Trophoblast cell (in vitro differentiated cells and primary cell): ENCODE results near the gene FGD5.

Source experiments
- DNase-seq, 2 donors: peaks; one replicate each; pipeline ENCODE4 v3.0.0-alpha.2; 2016
- H2AFZ ChIP-seq: 2 replicates; pipeline ENCODE4 v1.6.1; 2013; ENCODE audit warnings: low read length, moderate library complexity, mild to moderate bottlenecking; ENCODE audit not compliant: insufficient read depth, poor library complexity
- H2AK5ac ChIP-seq: 2 replicates; pipeline ENCODE4 v1.6.1; 2013; ENCODE audit warnings: mild to moderate bottlenecking, low read length
- H2BK120ac ChIP-seq: 2 replicates; pipeline ENCODE4 v1.6.1; 2013; ENCODE audit warnings: low read length, mild to moderate bottlenecking, moderate library complexity; ENCODE audit not compliant: insufficient read depth, poor library complexity
- H2BK12ac ChIP-seq: 2 replicates; pipeline ENCODE4 v1.6.1; 2013; ENCODE audit warnings: mild to moderate bottlenecking, low read length, moderate library complexity
- H2BK5ac ChIP-seq: 2 replicates; pipeline ENCODE4 v1.6.1; 2013; ENCODE audit warnings: low read length, low read depth, moderate library complexity, mild to moderate bottlenecking; ENCODE audit not compliant: poor library complexity
- H3K14ac ChIP-seq: 2 replicates; pipeline ENCODE4 v1.6.1; 2013; ENCODE audit warnings: mild to moderate bottlenecking, low read length
- H3K18ac ChIP-seq: 2 replicates; pipeline ENCODE4 v1.6.1; 2013; ENCODE audit warnings: mild to moderate bottlenecking, low read length
- H3K23ac ChIP-seq: 2 replicates; pipeline ENCODE4 v1.6.1; 2013; ENCODE audit warnings: low read length
- H3K27ac ChIP-seq: 2 replicates; pipeline ENCODE4 v1.5.1; 2013; ENCODE audit warnings: low read depth, mild to moderate bottlenecking, inconsistent platforms, low read length, moderate library complexity
- H3K27me3 ChIP-seq: 2 replicates; pipeline ENCODE4 v1.6.1; 2013; ENCODE audit warnings: inconsistent platforms, mild to moderate bottlenecking, low read length, moderate library complexity; ENCODE audit not compliant: insufficient read depth
- H3K36me3 ChIP-seq, 2 experiments: 1 replicate in 1 of 2; 2 replicates in 1 of 2; pipeline ENCODE4 v1.6.1; 2013; ENCODE audit warnings: low read length in 2 of 2, mild to moderate bottlenecking in 2 of 2, moderate library complexity in 1 of 2; ENCODE audit not compliant: insufficient read depth in 2 of 2, control insufficient read depth in 1 of 2
- H3K4ac ChIP-seq: 2 replicates; pipeline ENCODE4 v1.6.1; 2013; ENCODE audit warnings: low read depth, mild to moderate bottlenecking, low read length, moderate library complexity
- H3K4me1 ChIP-seq, 2 experiments: 1 replicate in 1 of 2; 2 replicates in 1 of 2; pipeline ENCODE4 v1.6.1; 2013; ENCODE audit warnings: low read length in 2 of 2, mild to moderate bottlenecking in 2 of 2, moderate library complexity in 1 of 2; ENCODE audit not compliant: insufficient read depth in 2 of 2, control insufficient read depth in 1 of 2
- H3K4me2 ChIP-seq: 2 replicates; pipeline ENCODE4 v1.6.1; 2013; ENCODE audit warnings: inconsistent platforms, mild to moderate bottlenecking, low read length, moderate library complexity
- H3K4me3 ChIP-seq: 2 replicates; pipeline ENCODE4 v1.5.1; 2013; ENCODE audit warnings: mild to moderate bottlenecking, low read depth, low read length, inconsistent platforms
- H3K79me1 ChIP-seq: one replicate; pipeline ENCODE4 v1.6.1; 2013; ENCODE audit warnings: low read length
- H3K79me2 ChIP-seq: 2 replicates; pipeline ENCODE4 v1.6.1; 2013; ENCODE audit warnings: low read length, mild to moderate bottlenecking; ENCODE audit not compliant: control insufficient read depth, insufficient read depth, poor library complexity
- H3K9ac ChIP-seq: 2 replicates; pipeline ENCODE4 v1.6.1; 2013; ENCODE audit warnings: mild to moderate bottlenecking, low read length
- H3K9me3 ChIP-seq: 2 replicates; pipeline ENCODE4 v1.6.1; 2013; ENCODE audit warnings: low read depth, mild to moderate bottlenecking, control low read depth, inconsistent platforms, low read length; ENCODE audit not compliant: insufficient read depth
- H4K12ac ChIP-seq: 2 replicates; pipeline ENCODE4 v1.6.1; 2013; ENCODE audit warnings: low read depth, mild to moderate bottlenecking, low read length, moderate library complexity
- H4K8ac ChIP-seq: 2 replicates; pipeline ENCODE4 v1.6.1; 2013; ENCODE audit warnings: low read depth, mild to moderate bottlenecking, low read length, moderate library complexity
- H4K91ac ChIP-seq: one replicate; pipeline ENCODE4 v1.6.1; 2013; ENCODE audit warnings: low read depth, mild to moderate bottlenecking, low read length, moderate library complexity
- WGBS: extraction: QIAGEN DNeasy Blood & Tissue Kit; methylation state at CpG from one replicate; pipeline ENCODE4 v1.1.7; 2013; ENCODE audit warnings: missing lambda C conversion rate; ENCODE audit not compliant: insufficient read length, insufficient coverage; ENCODE audit errors: extremely low coverage; 5-methylcytosine and 5-hydroxymethylcytosine counted together

Gene FGD5

DNA sequence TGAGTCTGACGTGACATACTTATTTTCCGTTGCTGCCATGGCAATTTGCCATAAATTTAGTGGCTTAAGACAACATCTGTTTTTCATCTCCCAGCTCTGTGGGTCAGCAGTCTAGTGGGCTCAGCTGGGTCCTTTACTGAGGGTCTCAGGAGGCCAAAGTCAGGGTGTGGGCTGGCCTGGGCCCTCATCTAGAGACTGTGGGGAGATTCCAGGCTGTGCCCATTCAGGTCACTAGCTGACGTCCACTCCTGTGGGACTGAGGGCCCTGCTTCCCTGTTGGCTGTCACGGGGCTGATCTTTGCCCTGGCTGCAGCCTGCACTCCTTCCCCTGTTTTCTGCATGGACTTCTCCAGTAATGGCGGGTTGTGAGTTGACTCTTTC lies 19.1 kb downstream of the FGD5 start:
- Histone ChIP-seq H3K9me3 (no peaks in the 10 kb centered on the region), H2BK120ac (no peak overlapping the region), H2AK5ac (no peak overlapping the region), H3K4me2 (no peak overlapping the region), H3K79me2 (peaks cover 2% of the 10 kb centered on the region), H3K4ac (no peak overlapping the region), H3K9ac (no peak overlapping the region), H3K4me3 (no peak overlapping the region), H3K79me1 (no peaks in the 10 kb centered on the region), H4K8ac (no peak overlapping the region), H3K18ac (no peak overlapping the region), H3K23ac (no peak overlapping the region), H2BK12ac (no peak overlapping the region), H4K12ac (no peak overlapping the region), H3K27ac (no peak overlapping the region), H2AFZ (no peak overlapping the region), H2BK5ac (no peak overlapping the region), H4K91ac (no peak overlapping the region), H3K27me3 (no peaks in the 10 kb centered on the region), H3K36me3 (no peaks in the 10 kb centered on the region), H3K4me1 (peaks cover 7% of the 10 kb centered on the region in 2 experiments), H3K14ac (no peak overlapping the region)
- WGBS: no CpG with 5 or more reads among the region's 5 CpGs
- no peak for DNase-seq

DNA sequence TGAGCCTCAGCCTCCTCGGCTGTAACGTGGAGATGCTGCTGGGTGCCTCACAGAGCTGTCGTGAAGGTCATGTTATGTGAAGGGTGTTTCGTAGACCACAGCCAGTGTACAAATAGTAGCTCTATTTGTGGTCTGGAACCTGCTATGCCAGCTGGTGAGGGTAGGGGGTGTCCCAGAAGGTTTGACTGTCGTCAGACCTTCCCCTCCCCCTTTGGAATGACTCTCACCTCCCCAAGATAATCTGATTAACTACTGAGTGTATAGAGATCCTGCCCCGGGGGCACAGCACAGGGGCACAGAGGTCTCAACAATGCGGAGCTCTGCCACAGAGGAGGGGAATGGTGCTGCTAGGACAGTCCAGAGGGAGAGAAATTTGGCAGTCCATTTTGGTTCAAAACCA lies 20.5 kb downstream of the FGD5 start:
- H2BK12ac ChIP-seq: no peak overlapping the region
- H3K4ac ChIP-seq: no peak overlapping the region
- DNase-seq: no peak
- no peak overlapping the region for H3K9ac ChIP-seq
- H3K23ac ChIP-seq: no peak overlapping the region
- no peak overlapping the region for H3K27ac ChIP-seq
- no peak overlapping the region for H3K4me2 ChIP-seq
- no peak overlapping the region for H2AK5ac ChIP-seq
- H3K27me3 ChIP-seq: no peaks in the 10 kb centered on the region
- H3K4me1 ChIP-seq: peaks cover 7% of the 10 kb centered on the region in 2 experiments
- H2BK5ac ChIP-seq: no peak overlapping the region
- H2AFZ ChIP-seq: no peak overlapping the region
- H3K79me2 ChIP-seq: peaks cover 2% of the 10 kb centered on the region
- H3K18ac ChIP-seq: no peak overlapping the region
- no peak overlapping the region for H4K12ac ChIP-seq
- no peaks in the 10 kb centered on the region for H3K9me3 ChIP-seq
- no peak overlapping the region for H2BK120ac ChIP-seq
- H3K4me3 ChIP-seq: no peak overlapping the region
- H3K36me3 ChIP-seq: no peaks in the 10 kb centered on the region
- H4K91ac ChIP-seq: no peak overlapping the region
- WGBS: no CpG with 5 or more reads among the region's 7 CpGs
- H3K79me1 ChIP-seq: no peaks in the 10 kb centered on the region
- H3K14ac ChIP-seq: no peak overlapping the region
- H4K8ac ChIP-seq: no peak overlapping the region

DNA sequence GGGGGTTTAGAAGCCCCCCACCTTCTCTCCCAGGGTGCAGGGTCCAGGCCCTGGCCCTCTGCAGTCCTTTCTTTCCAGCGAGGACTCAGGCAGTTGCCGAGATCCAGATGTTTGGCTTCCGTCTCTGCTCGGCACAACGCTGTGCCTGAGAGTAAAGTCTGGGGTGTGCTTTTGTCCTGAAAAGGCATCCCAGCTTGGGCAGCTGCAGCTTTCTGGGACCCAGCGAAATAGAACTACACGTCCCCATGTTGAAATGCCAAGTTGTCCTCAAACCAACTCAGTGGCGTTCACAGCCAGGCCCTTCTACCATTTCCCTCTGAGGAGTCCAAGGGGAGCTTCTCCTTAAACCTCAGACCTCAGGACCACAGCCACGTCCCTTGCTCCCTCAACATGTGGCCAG lies 23.1 kb downstream of the FGD5 start:
- H3K79me2 ChIP-seq: no peaks in the 10 kb centered on the region
- H4K8ac ChIP-seq: no peak overlapping the region
- H3K4ac ChIP-seq: no peak overlapping the region
- no peak overlapping the region for H3K14ac ChIP-seq
- no peak overlapping the region for H2BK12ac ChIP-seq
- no peak overlapping the region for H2BK5ac ChIP-seq
- H4K12ac ChIP-seq: no peak overlapping the region
- DNase-seq: no peak
- no peak overlapping the region for H2AFZ ChIP-seq
- H3K79me1 ChIP-seq: no peaks in the 10 kb centered on the region
- no peak overlapping the region for H3K4me2 ChIP-seq
- H2AK5ac ChIP-seq: no peak overlapping the region
- H3K4me3 ChIP-seq: no peak overlapping the region
- peaks cover 0 to 9% of the 10 kb centered on the region in 2 experiments for H3K4me1 ChIP-seq
- H3K9ac ChIP-seq: no peak overlapping the region
- H3K23ac ChIP-seq: no peak overlapping the region
- H3K9me3 ChIP-seq: no peaks in the 10 kb centered on the region
- H4K91ac ChIP-seq: no peak overlapping the region
- WGBS: no CpG with 5 or more reads among the region's 9 CpGs
- no peak overlapping the region for H3K18ac ChIP-seq
- no peaks in the 10 kb centered on the region for H3K27me3 ChIP-seq
- H2BK120ac ChIP-seq: no peak overlapping the region
- no peaks in the 10 kb centered on the region for H3K36me3 ChIP-seq
- no peak overlapping the region for H3K27ac ChIP-seq

DNA sequence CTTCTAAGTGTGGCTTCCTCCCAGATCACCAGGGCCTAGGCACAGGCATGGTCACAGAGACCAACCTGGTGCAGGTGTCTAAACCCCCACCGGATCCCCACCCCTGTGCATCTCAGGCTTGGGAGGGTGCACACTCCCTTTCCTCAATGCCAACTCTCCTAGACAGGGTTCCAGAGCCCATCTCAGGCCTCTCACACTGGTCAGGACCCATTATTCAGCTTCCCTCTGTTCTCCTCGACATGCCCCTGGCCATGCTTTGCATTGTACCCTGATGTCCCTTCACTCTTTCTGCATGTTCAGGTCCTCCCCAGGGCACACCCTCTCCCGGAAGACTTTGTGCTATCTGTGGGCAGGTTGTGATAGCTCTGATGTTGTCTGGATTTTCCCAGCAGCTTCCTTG lies 23.5 kb downstream of the FGD5 start:
- no peak overlapping the region for H3K27ac ChIP-seq
- H2AK5ac ChIP-seq: no peak overlapping the region
- H3K9me3 ChIP-seq: no peaks in the 10 kb centered on the region
- no peaks in the 10 kb centered on the region for H3K27me3 ChIP-seq
- no peak overlapping the region for H3K4me3 ChIP-seq
- no peaks in the 10 kb centered on the region for H3K79me2 ChIP-seq
- WGBS: no CpG with 5 or more reads among the region's 3 CpGs
- no peak overlapping the region for H4K8ac ChIP-seq
- H3K36me3 ChIP-seq: no peaks in the 10 kb centered on the region
- H2BK12ac ChIP-seq: no peak overlapping the region
- H3K4ac ChIP-seq: no peak overlapping the region
- H3K79me1 ChIP-seq: no peaks in the 10 kb centered on the region
- DNase-seq: no peak
- no peak overlapping the region for H3K23ac ChIP-seq
- H2AFZ ChIP-seq: no peak overlapping the region
- H3K4me1 ChIP-seq: peaks cover 0 to 9% of the 10 kb centered on the region in 2 experiments
- no peak overlapping the region for H3K18ac ChIP-seq
- no peak overlapping the region for H3K4me2 ChIP-seq
- H4K91ac ChIP-seq: no peak overlapping the region
- H4K12ac ChIP-seq: no peak overlapping the region
- H2BK120ac ChIP-seq: no peak overlapping the region
- H3K14ac ChIP-seq: no peak overlapping the region
- H2BK5ac ChIP-seq: no peak overlapping the region
- H3K9ac ChIP-seq: no peak overlapping the region
